Left ventricle myocardium superior (tissue), 1 donor: ENCODE measurements around the gene SNX14. TPM values are rescaled to one million over a fixed set of nuclear protein-coding genes. Genes with fewer than 3 reads are reported as not detected.
"Not testable (repeated sequence)": the region's sequence is repeated elsewhere in the genome, so short reads cannot be mapped to it uniquely, and the experiment has no call there.

Source experiments
- ATAC-seq: fragments of 200-7000 bp; cut with Tn5 transposase; one replicate; pipeline ENCODE4 v1.9.1; 2020; ENCODE audit warnings: mild to moderate bottlenecking, moderate library complexity
- DNase-seq: peaks from one replicate; pipeline ENCODE4 v3.0.0-alpha.2; 2020
- intact Hi-C: fragments of 100-400 bp; cut with micrococcal nuclease; formaldehyde crosslinking; loops from one replicate; pipeline ENCODE4 v1.11.0; 2022
- long read RNA-seq: library from polyadenylated mRNA; unstranded; transcript quantifications from one replicate; pipeline ENCODE4 v2.0.0, GENCODE V29; 2021
- total RNA-seq: library from RNA; stranded (reverse); fragmentation: NEBNext Ultra II Directional; extraction: Animal tissue kit (Norgen Biotek cat#: 25700); gene quantifications from one replicate; pipeline ENCODE4 v1.2.1, GENCODE V29; 2021
- donor health status: DM: no; HTN: yes; CAD: no; lungs with severe emphysema.

SNX14 gene, protein sequence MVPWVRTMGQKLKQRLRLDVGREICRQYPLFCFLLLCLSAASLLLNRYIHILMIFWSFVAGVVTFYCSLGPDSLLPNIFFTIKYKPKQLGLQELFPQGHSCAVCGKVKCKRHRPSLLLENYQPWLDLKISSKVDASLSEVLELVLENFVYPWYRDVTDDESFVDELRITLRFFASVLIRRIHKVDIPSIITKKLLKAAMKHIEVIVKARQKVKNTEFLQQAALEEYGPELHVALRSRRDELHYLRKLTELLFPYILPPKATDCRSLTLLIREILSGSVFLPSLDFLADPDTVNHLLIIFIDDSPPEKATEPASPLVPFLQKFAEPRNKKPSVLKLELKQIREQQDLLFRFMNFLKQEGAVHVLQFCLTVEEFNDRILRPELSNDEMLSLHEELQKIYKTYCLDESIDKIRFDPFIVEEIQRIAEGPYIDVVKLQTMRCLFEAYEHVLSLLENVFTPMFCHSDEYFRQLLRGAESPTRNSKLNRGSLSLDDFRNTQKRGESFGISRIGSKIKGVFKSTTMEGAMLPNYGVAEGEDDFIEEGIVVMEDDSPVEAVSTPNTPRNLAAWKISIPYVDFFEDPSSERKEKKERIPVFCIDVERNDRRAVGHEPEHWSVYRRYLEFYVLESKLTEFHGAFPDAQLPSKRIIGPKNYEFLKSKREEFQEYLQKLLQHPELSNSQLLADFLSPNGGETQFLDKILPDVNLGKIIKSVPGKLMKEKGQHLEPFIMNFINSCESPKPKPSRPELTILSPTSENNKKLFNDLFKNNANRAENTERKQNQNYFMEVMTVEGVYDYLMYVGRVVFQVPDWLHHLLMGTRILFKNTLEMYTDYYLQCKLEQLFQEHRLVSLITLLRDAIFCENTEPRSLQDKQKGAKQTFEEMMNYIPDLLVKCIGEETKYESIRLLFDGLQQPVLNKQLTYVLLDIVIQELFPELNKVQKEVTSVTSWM
- 28.8 TPM for total RNA-seq
- long read RNA-seq, transcript SNX14-201 (29 exons, 3,486 nt) = major isoform, 22 of 42 reads
- long read RNA-seq, partial matches to known transcripts = 4 of 42 reads
- long read RNA-seq, other reads (novel, unspliced or antisense) = 13 of 42 reads

GRCh38 chr6:85593438-85594196 is at the start of gene SNX14:
TSS of gene SNX14 (minus strand) at chr6:85593858. CDS start at chr6:85593718, 140 bp downstream.
- intact Hi-C loops = no loop called here
- DNase-seq (peak; percentile 97), ATAC-seq (peak; percentile 98)

DNA sequence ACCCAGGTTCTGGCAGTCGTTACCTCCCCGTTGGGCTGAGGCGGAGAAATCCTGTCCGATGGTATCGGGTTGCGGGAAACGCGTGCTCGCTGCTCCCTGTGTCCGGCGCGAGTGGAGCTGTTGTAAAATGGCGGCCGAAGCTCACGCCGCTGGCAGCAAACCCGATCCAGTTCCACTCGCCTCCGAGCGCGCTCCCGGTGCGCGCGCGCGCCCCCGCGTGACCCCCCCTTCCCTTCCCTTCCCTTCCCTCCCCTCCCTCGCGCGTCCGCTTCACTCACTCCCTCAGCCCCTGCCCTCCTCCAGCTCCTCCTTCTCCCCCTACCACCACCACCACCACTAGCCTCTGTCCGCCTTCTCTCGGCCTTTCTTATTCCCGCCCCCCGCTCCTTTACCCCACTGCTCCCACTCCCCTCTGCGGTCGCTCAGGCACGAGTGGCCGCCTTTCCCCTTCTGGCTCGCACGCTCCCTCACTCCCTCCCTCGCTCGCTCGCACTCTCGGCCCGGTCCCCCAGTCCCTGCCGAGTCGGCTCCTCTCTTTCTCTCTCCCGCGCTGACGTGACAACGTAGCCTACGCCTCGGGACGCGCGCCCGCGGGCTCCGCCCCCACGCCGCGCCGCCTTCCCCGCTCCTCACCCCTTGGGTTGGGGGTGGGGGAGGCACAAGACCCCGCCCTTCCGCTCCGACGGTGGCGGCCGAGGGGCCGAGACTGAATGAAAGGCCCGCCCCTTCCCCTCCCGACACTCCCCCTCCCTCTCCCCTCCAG is 49.3 kb upstream of the SNX14 start, which contains the start of gene SYNCRIP:
TSS of gene SYNCRIP (minus strand) at position 113 of the 763 bp plus-strand sequence. CDS start 1,447 bp downstream, outside the sequence.
- DNase-seq = peak; percentile 100
- peak; percentile 89 for ATAC-seq
- intact Hi-C loops = loop anchor here (5.0 kb wide), 1 partner anchor 34 kb away; no protein-coding TSS in a partner anchor

GRCh38 chr6:85641897-85642773 is 48.5 kb upstream of the SNX14 start:
- peak; percentile 0 for ATAC-seq
- intact Hi-C loops = loop anchor here (5.0 kb wide), 1 partner anchor 35 kb away; no protein-coding TSS in a partner anchor
- DNase-seq = peak; percentile 76

DNA sequence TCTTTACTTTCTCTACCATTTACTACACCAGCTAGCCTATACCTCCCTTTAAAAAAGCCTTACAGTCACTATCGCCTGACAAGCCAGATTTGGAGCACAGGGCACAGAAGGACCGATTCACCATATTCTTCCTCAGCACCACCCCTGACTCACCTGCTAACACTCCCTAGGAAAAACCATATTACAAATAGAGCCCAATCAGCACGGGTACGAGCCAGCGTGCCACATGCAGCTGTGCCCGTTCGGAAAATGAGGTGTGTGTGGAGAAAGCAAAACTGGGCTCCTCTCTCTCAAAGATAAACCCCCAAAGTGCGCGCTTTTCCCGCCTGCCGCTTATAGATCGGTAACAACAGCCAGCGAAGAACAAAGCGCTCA is 47.9 kb upstream of the SNX14 start:
- DNase-seq (no peak), ATAC-seq (no peak)
- intact Hi-C loops = loop anchor here (5.0 kb wide), 1 partner anchor 36 kb away; no protein-coding TSS in a partner anchor

DNA sequence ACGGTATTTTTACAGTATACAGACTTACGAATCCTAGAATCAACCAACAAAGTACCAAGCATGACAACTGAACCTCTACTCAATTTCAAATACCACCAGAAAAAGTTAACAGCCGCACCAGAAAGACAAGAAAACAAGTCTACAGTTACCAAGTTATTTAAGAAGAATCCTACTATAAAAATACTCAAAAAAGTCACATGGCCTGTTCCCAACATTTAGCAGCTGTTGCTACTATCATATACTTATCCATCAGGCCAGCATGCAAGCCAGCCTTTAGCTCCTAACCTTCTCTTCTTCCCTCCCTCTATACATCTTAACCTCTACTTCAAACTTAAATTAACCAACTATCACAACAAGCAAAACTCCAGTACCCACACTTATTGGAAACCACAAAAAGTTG is 47.2 kb upstream of the SNX14 start:
- ATAC-seq = no peak
- intact Hi-C loops = loop anchor here (5.0 kb wide), 1 partner anchor 36 kb away; no protein-coding TSS in a partner anchor
- DNase-seq = no peak

DNA sequence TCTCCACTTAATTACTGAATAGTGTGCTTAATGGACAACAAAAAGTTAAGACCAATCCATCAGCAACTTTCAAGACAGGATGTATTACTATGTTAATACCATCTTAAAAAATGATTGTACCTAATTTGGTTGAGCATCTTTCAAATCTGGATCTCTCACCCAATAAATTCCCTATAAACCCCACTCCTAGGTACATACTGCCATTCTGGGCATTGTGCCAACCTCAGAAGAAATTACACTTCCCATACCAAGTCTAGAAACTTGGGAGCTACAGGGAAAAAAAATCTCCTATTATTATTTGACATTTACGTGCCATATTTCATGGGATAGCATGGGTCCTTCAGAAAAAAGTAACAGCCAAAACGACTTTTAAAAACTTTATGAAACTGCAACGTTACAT is 43.9 kb upstream of the SNX14 start:
- no peak for ATAC-seq
- intact Hi-C loops = no loop called here
- no peak for DNase-seq

GRCh38 chr6:85632164-85632942 is 38.7 kb upstream of the SNX14 start:
- DNase-seq (no peak), ATAC-seq (no peak)
- intact Hi-C loops = no loop called here

GRCh38 chr6:85631117-85631516 is 37.5 kb upstream of the SNX14 start:
- DNase-seq, intact Hi-C loops: not testable (repeated sequence)
- peak; percentile 17 for ATAC-seq

- DNase-seq = no peak
- intact Hi-C loops = no loop called here
- peak; percentile 44 for ATAC-seq
Observed at GRCh38 chr6:85628353-85628752, 34.7 kb upstream of the SNX14 start.

DNA sequence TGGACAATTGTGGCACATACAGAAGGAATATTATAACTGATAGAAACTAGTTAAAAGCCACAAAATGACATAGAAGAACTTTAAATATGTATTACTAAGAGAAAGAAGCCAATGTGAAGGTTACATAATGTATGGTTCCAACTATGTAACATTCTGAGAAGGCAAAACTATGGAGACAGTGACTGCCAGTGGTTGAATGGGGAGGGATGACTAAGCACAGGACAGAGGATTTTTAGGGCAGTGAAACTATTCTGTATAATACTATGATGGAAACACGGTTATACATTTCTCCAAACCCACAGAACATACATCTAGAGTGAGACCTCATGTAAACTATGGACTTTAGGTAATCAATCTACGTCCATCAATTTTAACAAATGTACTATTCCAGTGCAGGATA is 26.6 kb upstream of the SNX14 start:
- intact Hi-C loops = no loop called here
- no peak for ATAC-seq
- no peak for DNase-seq

DNA sequence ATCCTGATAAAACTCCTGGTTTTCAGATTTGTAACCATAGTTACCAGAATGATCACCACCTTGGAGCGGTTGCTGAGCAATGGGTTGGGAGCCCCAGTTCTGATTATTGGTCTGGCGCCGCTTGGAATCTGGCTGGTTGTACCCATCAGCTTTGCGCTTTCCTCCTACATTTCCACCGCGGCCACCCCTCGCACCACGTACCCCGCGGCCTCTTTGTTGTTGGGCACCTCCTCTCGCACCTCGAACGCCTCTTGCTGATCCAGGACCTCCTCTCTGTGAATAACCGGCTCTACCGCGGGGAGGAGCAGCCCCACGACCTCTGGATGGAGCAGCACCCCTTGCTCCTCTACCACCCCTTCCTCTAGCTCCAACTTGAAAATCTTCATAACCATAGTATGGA is 21.1 kb upstream of the SNX14 start:
- ATAC-seq = no peak
- intact Hi-C loops = no loop called here
- DNase-seq = no peak

- DNase-seq (no peak), ATAC-seq (no peak)
- intact Hi-C loops = no loop called here
Observed at GRCh38 chr6:85612690-85613474, 19.2 kb upstream of the SNX14 start.

GRCh38 chr6:85610182-85610895 is 16.7 kb upstream of the SNX14 start:
- DNase-seq (no peak), ATAC-seq (no peak)
- intact Hi-C loops = no loop called here

GRCh38 chr6:85602100-85602499 is 8.4 kb upstream of the SNX14 start:
- intact Hi-C loops = no loop called here
- ATAC-seq = no peak
- DNase-seq = no peak

DNA sequence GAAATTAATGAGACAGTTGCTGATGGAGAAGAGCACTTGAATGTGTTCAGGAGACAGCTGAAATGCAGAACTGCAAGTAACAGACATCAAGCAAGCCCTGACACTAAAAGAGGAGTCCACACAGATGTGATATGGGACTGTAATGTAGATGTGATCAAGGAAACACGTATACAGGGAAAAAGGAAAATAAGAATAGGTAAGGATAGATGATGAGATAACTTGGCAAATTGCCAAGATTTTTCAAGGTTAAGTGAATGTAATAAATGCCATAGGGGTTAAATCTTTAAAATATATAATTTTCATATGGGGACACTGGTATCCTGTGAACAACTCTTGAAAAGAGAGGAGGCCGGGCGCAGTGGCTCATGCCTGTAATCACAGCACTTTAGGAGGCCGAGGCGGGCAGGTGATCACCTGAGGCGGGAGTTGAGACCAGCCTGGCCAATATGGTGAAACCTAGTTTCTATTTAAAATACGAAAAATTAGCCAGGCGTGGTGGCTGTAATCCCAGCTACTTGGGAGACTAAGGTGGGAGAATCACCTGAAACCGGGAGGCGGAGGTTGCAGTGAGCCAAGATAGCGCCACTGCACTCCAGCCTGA is 7.2 kb upstream of the SNX14 start:
- ATAC-seq (no peak), DNase-seq (no peak)
- intact Hi-C loops = no loop called here
